Measurements from ENCODE around the gene FAM90A1. TPM values are rescaled to one million over a fixed set of nuclear protein-coding genes. Genes with fewer than 3 reads are reported as not detected.
"Not testable (repeated sequence)": the region's sequence is repeated elsewhere in the genome, so short reads cannot be mapped to it uniquely, and the experiment has no call there.

FAM90A1 gene
- total RNA-seq, 2 donors from 2014 or later: not detected

- H3K4me1 ChIP-seq; DNase-seq (ENCODE audit: low spot score); H3K36me3 ChIP-seq; H3K27me3 ChIP-seq; H3K9me3 ChIP-seq: not testable (repeated sequence)
- peak overlapping the region; percentile 59 to 66 for H3K27ac ChIP-seq
- peak overlapping the region; percentile 75 to 86 for H3K4me3 ChIP-seq
Measured at GRCh38 chr12:8241917-8242621, 14.7 kb upstream of the FAM90A1 start.

- H3K36me3 ChIP-seq; H3K4me1 ChIP-seq; H3K9me3 ChIP-seq; DNase-seq (ENCODE audit: low spot score); H3K27me3 ChIP-seq; H3K27ac ChIP-seq; H3K4me3 ChIP-seq: not testable (repeated sequence)
Measured at GRCh38 chr12:8240340-8241114, 13.1 kb upstream of the FAM90A1 start.

- not testable (repeated sequence) for DNase-seq (ENCODE audit: low spot score); H3K9me3 ChIP-seq; H3K4me1 ChIP-seq; H3K27ac ChIP-seq; H3K4me3 ChIP-seq; H3K36me3 ChIP-seq; H3K27me3 ChIP-seq
Measured at GRCh38 chr12:8237031-8237430, 9.6 kb upstream of the FAM90A1 start.

GRCh38 chr12:8235316-8236157, 8.1 kb upstream of the FAM90A1 start:
- not testable (repeated sequence) for H3K4me1 ChIP-seq; H3K9me3 ChIP-seq; H3K4me3 ChIP-seq; H3K27me3 ChIP-seq; H3K36me3 ChIP-seq; DNase-seq (ENCODE audit: low spot score); H3K27ac ChIP-seq

- not testable (repeated sequence) for DNase-seq (ENCODE audit: low spot score); H3K4me3 ChIP-seq; H3K27me3 ChIP-seq; H3K9me3 ChIP-seq; H3K36me3 ChIP-seq; H3K4me1 ChIP-seq; H3K27ac ChIP-seq
Measured at GRCh38 chr12:8234746-8235145, 7.3 kb upstream of the FAM90A1 start.

- not testable (repeated sequence) for DNase-seq (ENCODE audit: low spot score); H3K4me3 ChIP-seq; H3K36me3 ChIP-seq; H3K4me1 ChIP-seq; H3K9me3 ChIP-seq; H3K27me3 ChIP-seq; H3K27ac ChIP-seq
Measured at GRCh38 chr12:8233935-8234495, 6.6 kb upstream of the FAM90A1 start.

GRCh38 chr12:8233300-8233855, 6.0 kb upstream of the FAM90A1 start:
- not testable (repeated sequence) for H3K36me3 ChIP-seq; DNase-seq (ENCODE audit: low spot score)

GRCh38 chr12:8231666-8232608, 4.5 kb upstream of the FAM90A1 start:
- DNase-seq (ENCODE audit: low spot score): peak; percentile 84
- H3K27me3 ChIP-seq, H3K36me3 ChIP-seq, H3K4me3 ChIP-seq, H3K27ac ChIP-seq, H3K9me3 ChIP-seq, H3K4me1 ChIP-seq: not testable (repeated sequence)
- TF ChIP-seq CTCF (IDR thresholded peaks at IDR 0.05): peak; percentile 52 to 73

More at GRCh38 chr12:8233300-8233855, 6.0 kb upstream of the FAM90A1 start:
- not testable (repeated sequence) for H3K27ac ChIP-seq, H3K4me1 ChIP-seq, H3K9me3 ChIP-seq, H3K27me3 ChIP-seq, H3K4me3 ChIP-seq

- H3K9me3 ChIP-seq; H3K4me3 ChIP-seq; DNase-seq (ENCODE audit: low spot score); H3K36me3 ChIP-seq; H3K27me3 ChIP-seq; H3K27ac ChIP-seq; H3K4me1 ChIP-seq: not testable (repeated sequence)
Measured at GRCh38 chr12:8231049-8231448, 3.6 kb upstream of the FAM90A1 start.

GRCh38 chr12:8229486-8229885, 2.1 kb upstream of the FAM90A1 start:
- H3K36me3 ChIP-seq; H3K4me1 ChIP-seq; DNase-seq (ENCODE audit: low spot score); H3K9me3 ChIP-seq; H3K4me3 ChIP-seq; H3K27me3 ChIP-seq; H3K27ac ChIP-seq: not testable (repeated sequence)

GRCh38 chr12:8228607-8229006, 1.2 kb upstream of the FAM90A1 start:
- not testable (repeated sequence) for H3K27me3 ChIP-seq; DNase-seq (ENCODE audit: low spot score); H3K36me3 ChIP-seq; H3K4me1 ChIP-seq; H3K4me3 ChIP-seq; H3K27ac ChIP-seq; H3K9me3 ChIP-seq

GRCh38 chr12:8227732-8228077, 287 bp upstream of the FAM90A1 start:
- not testable (repeated sequence) for H3K4me1 ChIP-seq; H3K36me3 ChIP-seq; DNase-seq (ENCODE audit: low spot score); H3K27ac ChIP-seq; H3K9me3 ChIP-seq; H3K27me3 ChIP-seq
- peak overlapping the region in 1 of 2 donors; percentile 45 for H3K4me3 ChIP-seq

Data from right atrium auricular region (tissue), 2 donors.